NCI-H2171 (cell line): ENCODE data around the gene PRKCSH.
"Not testable (repeated sequence)": the region's sequence is repeated elsewhere in the genome, so short reads cannot be mapped to it uniquely, and the experiment has no call there.

Experiments used
- DNase-seq: peaks from one replicate; lab custom pipeline; 2025; lab: John Stamatoyannopoulos, UW

The PRKCSH gene

GRCh38 chr19:11435057-11435832 is at the start of gene PRKCSH, which contains the start of gene ODAD3:
TSS of gene PRKCSH (plus strand) at chr19:11435635. CDS start at chr19:11436118, 483 bp downstream.
TSS of gene ODAD3 (minus strand) at chr19:11435121. CDS start at chr19:11435016, 105 bp downstream.
- DNase-seq = peak; percentile 99

- no peak for DNase-seq
Observed at GRCh38 chr19:11387162-11388034, 48.0 kb upstream of the PRKCSH start.

GRCh38 chr19:11390359-11390758 is 45.1 kb upstream of the PRKCSH start:
- no peak for DNase-seq

GRCh38 chr19:11390933-11391680 is 44.3 kb upstream of the PRKCSH start:
- no peak for DNase-seq

GRCh38 chr19:11397089-11397610 is 38.3 kb upstream of the PRKCSH start:
- no peak for DNase-seq

- DNase-seq = no peak
Observed at GRCh38 chr19:11399667-11400066, 35.8 kb upstream of the PRKCSH start.

GRCh38 chr19:11400798-11401197 is 34.6 kb upstream of the PRKCSH start:
- DNase-seq = no peak

GRCh38 chr19:11401808-11402543 is 33.5 kb upstream of the PRKCSH start:
- no peak for DNase-seq

GRCh38 chr19:11404588-11405222 is 30.7 kb upstream of the PRKCSH start:
- DNase-seq = no peak

- no peak for DNase-seq
Observed at GRCh38 chr19:11405846-11406643, 29.4 kb upstream of the PRKCSH start.

- DNase-seq = not testable (repeated sequence)
Observed at GRCh38 chr19:11406703-11407236, 28.7 kb upstream of the PRKCSH start.

- DNase-seq = no peak
Observed at GRCh38 chr19:11408591-11408990, 26.8 kb upstream of the PRKCSH start.

GRCh38 chr19:11410682-11411081 is 24.8 kb upstream of the PRKCSH start:
- DNase-seq = no peak

GRCh38 chr19:11414544-11414943 is 20.9 kb upstream of the PRKCSH start:
- DNase-seq = peak; percentile 75

GRCh38 chr19:11416346-11417052 is 18.9 kb upstream of the PRKCSH start:
- DNase-seq = no peak

GRCh38 chr19:11418094-11418548 is 17.3 kb upstream of the PRKCSH start:
- DNase-seq = no peak

- no peak for DNase-seq
Observed at GRCh38 chr19:11418549-11419506, 16.6 kb upstream of the PRKCSH start, which contains the start of gene RGL3. TSS of gene RGL3 (minus strand) at chr19:11419314. CDS start at chr19:11419278, 36 bp downstream.
